Peyer's patch (tissue), 4 donors: ENCODE data around the gene UGT1A7. TPM values are rescaled to one million over a fixed set of nuclear protein-coding genes. Genes with fewer than 3 reads are reported as not detected.

Experiments
- DNase-seq, 3 donors: peaks; one replicate each; pipeline ENCODE4 v3.0.0-alpha.2; 2017 to 2019
- H3K27ac ChIP-seq, 4 donors: fragments of 200-600 bp; sonication (generic); one replicate each; pipeline ENCODE4 v1.5.1; 2016 to 2019
- H3K27me3 ChIP-seq, 2 donors: fragments of 200-600 bp; sonication (generic); one replicate each; pipeline ENCODE4 v1.5.1; 2019
- H3K36me3 ChIP-seq, 3 donors: fragments of 200-600 bp; sonication (generic); one replicate each; pipeline ENCODE4 v1.5.1; 2016 to 2019
- H3K4me1 ChIP-seq, 4 donors: fragments of 200-600 bp; sonication (generic); one replicate each; pipeline ENCODE4 v1.5.1; 2016 to 2019
- H3K4me3 ChIP-seq, 4 donors: fragments of 200-600 bp; sonication (generic); 1 replicate in 3 of 4; 2 replicates in 1 of 4; pipeline ENCODE4 v1.5.1; 2016 to 2019; ENCODE audit warnings: mild to moderate bottlenecking in 1 of 4
- H3K9me3 ChIP-seq, 4 donors: fragments of 200-600 bp; sonication (generic); one replicate each; pipeline ENCODE4 v1.5.1; 2016 to 2019; ENCODE audit warnings: mild to moderate bottlenecking in 1 of 4
- CTCF ChIP-seq, 6 experiments: fragments of 450-650 bp in 4 of 6; fragments of 200-600 bp in 2 of 6; sonication (generic) in 1 of 6; IDR thresholded peaks; one replicate each; pipeline ENCODE4 v1.5.1; 2017 to 2019; ENCODE audit warnings: antibody characterized with exemption in 6 of 6, mild to moderate bottlenecking in 3 of 6, moderate library complexity in 1 of 6
- POLR2A ChIP-seq, 2 donors: fragments of 450-650 bp; IDR thresholded peaks; one replicate each; pipeline ENCODE4 v1.5.1; 2017; ENCODE audit warnings: antibody characterized with exemption in 2 of 2, mild to moderate bottlenecking in 2 of 2, moderate library complexity in 2 of 2
- total RNA-seq, 4 donors: library from RNA; depleted of rRNA; stranded (reverse); fragments of >200 nt; gene quantifications; one replicate each; pipeline ENCODE4 v1.1.0, GENCODE V29; 2016

The UGT1A7 gene
- total RNA-seq, 4 donors from 2014 or later = 8.3 to 33.9 (median 25.0) TPM

- H3K27me3 ChIP-seq = no peaks in the 10 kb centered on the region
- no peaks in the 10 kb centered on the region for H3K4me1 ChIP-seq
- H3K9me3 ChIP-seq = no peaks in the 10 kb centered on the region
- peak in 2 of 3 donors; percentile 29 to 30 for DNase-seq
- no peak overlapping the region for H3K27ac ChIP-seq
- no peak overlapping the region for H3K4me3 ChIP-seq
- no peaks in the 10 kb centered on the region for H3K36me3 ChIP-seq
- TF ChIP-seq POLR2A (IDR thresholded peaks at IDR 0.05) (no peak), CTCF (IDR thresholded peaks at IDR 0.05) (no peak)
Measured at GRCh38 chr2:233819884-233820773, 138.4 kb downstream of the UGT1A7 start.

GRCh38 chr2:233820774-233821105 is 139.0 kb downstream of the UGT1A7 start:
- H3K4me1 ChIP-seq = no peaks in the 10 kb centered on the region

GRCh38 chr2:233821196-233821595 is 139.5 kb downstream of the UGT1A7 start:
- H3K27ac ChIP-seq = no peak overlapping the region
- no peaks in the 10 kb centered on the region for H3K9me3 ChIP-seq
- H3K4me3 ChIP-seq = no peak overlapping the region
- H3K27me3 ChIP-seq = no peaks in the 10 kb centered on the region
- H3K4me1 ChIP-seq = no peaks in the 10 kb centered on the region
- no peaks in the 10 kb centered on the region for H3K36me3 ChIP-seq
- DNase-seq = peak in 1 of 3 donors; percentile 37
- TF ChIP-seq POLR2A (IDR thresholded peaks at IDR 0.05) (no peak), CTCF (IDR thresholded peaks at IDR 0.05) (no peak)

More at GRCh38 chr2:233820774-233821105, 139.0 kb downstream of the UGT1A7 start:
- DNase-seq = peak in 1 of 3 donors; percentile 31
- H3K36me3 ChIP-seq = no peaks in the 10 kb centered on the region
- no peaks in the 10 kb centered on the region for H3K9me3 ChIP-seq
- no peak overlapping the region for H3K4me3 ChIP-seq
- no peaks in the 10 kb centered on the region for H3K27me3 ChIP-seq
- TF ChIP-seq CTCF (IDR thresholded peaks at IDR 0.05) (no peak), POLR2A (IDR thresholded peaks at IDR 0.05) (no peak)
- no peak overlapping the region for H3K27ac ChIP-seq

GRCh38 chr2:233821709-233822100 is 140.0 kb downstream of the UGT1A7 start:
- Histone ChIP-seq H3K27ac (peak overlapping the region in 1 of 4 donors; percentile 19), H3K4me3 (no peak overlapping the region), H3K27me3 (no peaks in the 10 kb centered on the region), H3K4me1 (no peaks in the 10 kb centered on the region), H3K36me3 (no peaks in the 10 kb centered on the region), H3K9me3 (no peaks in the 10 kb centered on the region)
- no peak for TF ChIP-seq POLR2A (IDR thresholded peaks at IDR 0.05)
- TF ChIP-seq CTCF (IDR thresholded peaks at IDR 0.05) = no peak
- no peak for DNase-seq

- peak in 2 of 3 donors; percentile 56 to 67 for DNase-seq
Measured at GRCh38 chr2:233822101-233822771, 140.5 kb downstream of the UGT1A7 start.

More at GRCh38 chr2:233822101-233822771, 140.5 kb downstream of the UGT1A7 start:
- Histone ChIP-seq H3K4me3 (no peak overlapping the region), H3K27me3 (no peaks in the 10 kb centered on the region), H3K4me1 (no peaks in the 10 kb centered on the region), H3K36me3 (no peaks in the 10 kb centered on the region), H3K9me3 (no peaks in the 10 kb centered on the region), H3K27ac (peak overlapping the region in 1 of 4 donors; percentile 19)
- TF ChIP-seq POLR2A (IDR thresholded peaks at IDR 0.05) (no peak), CTCF (IDR thresholded peaks at IDR 0.05) (no peak)

Other genes with a start within 250 kb of the UGT1A7 start
- gene USP40, start 115.1 kb upstream of the UGT1A7 start, total RNA-seq = 10 to 100 TPM; 34.3 to 58.7 (median 45.0) TPM
- 10 to 100 TPM in 2 of 4 donors, 1 to 10 TPM in 2; 2.5 to 19.6 (median 10.5) TPM for gene UGT1A8, start 64.3 kb upstream of the UGT1A7 start, total RNA-seq
- gene UGT1A10, start 45.5 kb upstream of the UGT1A7 start, total RNA-seq = 100 to 1,000 TPM in 1 of 4 donors, 10 to 100 TPM in 3; 19.0 to 168 (median 71.8) TPM
- gene UGT1A9, start 10.0 kb upstream of the UGT1A7 start, total RNA-seq = 10 to 100 TPM in 3 of 4 donors, 1 to 10 TPM in 1; 4.1 to 17.3 (median 14.1) TPM
- 10 to 100 TPM in 3 of 4 donors, not detected in 1; 37.7 to 57.4 (median 46.0) TPM for gene UGT1A6, start 11.0 kb downstream of the UGT1A7 start, total RNA-seq
- gene UGT1A5, start 31.0 kb downstream of the UGT1A7 start, total RNA-seq = 10 to 100 TPM in 2 of 4 donors, 1 to 10 TPM in 1, not detected in 1; 7.2 to 24.2 (median 15.0) TPM
- 10 to 100 TPM in 2 of 4 donors, 1 to 10 TPM in 1, not detected in 1; 7.5 to 12.9 (median 12.3) TPM for gene UGT1A4, start 36.8 kb downstream of the UGT1A7 start, total RNA-seq
- gene UGT1A3, start 47.1 kb downstream of the UGT1A7 start, total RNA-seq = 10 to 100 TPM in 1 of 4 donors, 1 to 10 TPM in 2, not detected in 1; 5.8 to 21.7 (median 6.3) TPM
- gene UGT1A1, start 78.4 kb downstream of the UGT1A7 start, total RNA-seq = 10 to 100 TPM in 3 of 4 donors, 1 to 10 TPM in 1; 1.7 to 72.9 (median 26.9) TPM
- 1 to 10 TPM in 1 of 4 donors, under 1 TPM in 2, not detected in 1; 0.27 to 1.6 (median 0.35) TPM for gene MROH2A, start 96.4 kb downstream of the UGT1A7 start, total RNA-seq
- 10 to 100 TPM in 1 of 4 donors, 1 to 10 TPM in 3; 2.1 to 10.7 (median 6.1) TPM for gene HJURP, start 172.6 kb downstream of the UGT1A7 start, total RNA-seq
- not detected for gene TRPM8, start 235.5 kb downstream of the UGT1A7 start, total RNA-seq